Measurements from ENCODE around the gene DRAP1. TPM values are rescaled to one million over a fixed set of nuclear protein-coding genes. Genes with fewer than 3 reads are reported as not detected.

The DRAP1 gene
- total RNA-seq, 1 donor from 2014 or later: 66.1 TPM

DNA sequence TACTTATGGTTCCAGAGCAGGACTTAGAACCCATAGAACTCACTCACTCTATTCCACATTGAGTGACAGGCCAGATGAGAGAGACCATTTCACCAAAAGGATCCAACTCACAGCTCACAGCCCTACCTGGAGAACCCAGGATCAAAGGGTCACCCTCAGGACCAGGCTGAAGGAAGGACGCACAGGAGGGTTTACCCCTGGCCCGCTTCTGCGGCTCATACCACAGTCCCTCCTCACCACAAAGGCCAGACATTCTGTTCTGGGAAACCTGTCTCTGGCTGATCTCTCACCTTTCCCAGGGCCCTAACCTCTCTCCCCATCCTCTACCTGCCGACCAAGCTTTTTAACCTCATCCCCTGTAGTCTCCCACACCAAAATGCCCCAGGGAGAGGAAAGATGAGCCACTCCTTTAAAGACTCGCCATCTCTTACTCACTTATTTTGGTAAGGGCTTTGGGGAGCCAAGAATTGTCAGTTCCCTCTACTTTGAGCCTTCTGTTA lies 23.7 kb upstream of the DRAP1 start:
- no peak for DNase-seq (ENCODE audit: extremely low spot score, unreplicated experiment)
- H3K4me3 Mint-ChIP-seq: peak overlapping the region; percentile 1
- H3K9me3 Mint-ChIP-seq: no peaks in the 10 kb centered on the region
- H3K27ac Mint-ChIP-seq: peak overlapping the region; percentile 69
- peaks cover 8% of the 10 kb centered on the region for H3K4me1 Mint-ChIP-seq (ENCODE audit: unreplicated experiment)
- H3K36me3 Mint-ChIP-seq: no peaks in the 10 kb centered on the region
- TF ChIP-seq CTCF (conservative IDR thresholded peaks at IDR 0.05): no peak
- peaks cover 49% of the 10 kb centered on the region for H3K27me3 Mint-ChIP-seq

GRCh38 chr11:65896034-65896999 lies 22.9 kb upstream of the DRAP1 start:
- Mint-ChIP-seq H3K4me1 (ENCODE audit: unreplicated experiment) (peaks cover 8% of the 10 kb centered on the region), H3K36me3 (no peaks in the 10 kb centered on the region), H3K27ac (peak overlapping the region; percentile 69), H3K9me3 (no peaks in the 10 kb centered on the region), H3K4me3 (no peak overlapping the region), H3K27me3 (peaks cover 57% of the 10 kb centered on the region)
- no peak for TF ChIP-seq CTCF (conservative IDR thresholded peaks at IDR 0.05)
- no peak for DNase-seq (ENCODE audit: extremely low spot score, unreplicated experiment)

- Mint-ChIP-seq H3K4me3 (peak overlapping the region; percentile 61), H3K27me3 (peaks cover 64% of the 10 kb centered on the region), H3K27ac (no peak overlapping the region), H3K4me1 (ENCODE audit: unreplicated experiment) (peaks cover 8% of the 10 kb centered on the region), H3K9me3 (no peaks in the 10 kb centered on the region), H3K36me3 (no peaks in the 10 kb centered on the region)
- TF ChIP-seq CTCF (conservative IDR thresholded peaks at IDR 0.05): no peak
- DNase-seq (ENCODE audit: extremely low spot score, unreplicated experiment): no peak
These were observed 22.2 kb upstream of the DRAP1 start for GRCh38 chr11:65897020-65897471.

GRCh38 chr11:65898656-65899355 lies 20.4 kb upstream of the DRAP1 start:
- peak overlapping the region; percentile 86 for H3K4me3 Mint-ChIP-seq
- no peak for TF ChIP-seq CTCF (conservative IDR thresholded peaks at IDR 0.05)
- DNase-seq (ENCODE audit: extremely low spot score, unreplicated experiment): no peak
- H3K9me3 Mint-ChIP-seq: no peaks in the 10 kb centered on the region
- peak overlapping the region; percentile 87 for H3K27ac Mint-ChIP-seq
- H3K4me1 Mint-ChIP-seq (ENCODE audit: unreplicated experiment): no peaks in the 10 kb centered on the region
- peaks cover 74% of the 10 kb centered on the region for H3K27me3 Mint-ChIP-seq
- H3K36me3 Mint-ChIP-seq: no peaks in the 10 kb centered on the region

- H3K9me3 Mint-ChIP-seq: no peaks in the 10 kb centered on the region
- no peaks in the 10 kb centered on the region for H3K36me3 Mint-ChIP-seq
- no peaks in the 10 kb centered on the region for H3K4me1 Mint-ChIP-seq (ENCODE audit: unreplicated experiment)
- no peak for DNase-seq (ENCODE audit: extremely low spot score, unreplicated experiment)
- H3K4me3 Mint-ChIP-seq: peak overlapping the region; percentile 72
- no peak for TF ChIP-seq CTCF (conservative IDR thresholded peaks at IDR 0.05)
- no peak overlapping the region for H3K27ac Mint-ChIP-seq
- peaks cover 76% of the 10 kb centered on the region for H3K27me3 Mint-ChIP-seq
These were observed 19.7 kb upstream of the DRAP1 start for GRCh38 chr11:65899356-65900124.

Measured in type B pancreatic cell (in vitro differentiated cells).